Measurements from ENCODE around the gene OCA2.
"Not testable (repeated sequence)": the region's sequence is repeated elsewhere in the genome, so short reads cannot be mapped to it uniquely, and the experiment has no call there.

Gene OCA2

GRCh38 chr15:28098766-28099554 is at the start of gene OCA2:
TSS of gene OCA2 (minus strand) at chr15:28099315. CDS start at chr15:28081874, 17,441 bp downstream.
- DNase-seq = no peak

DNA sequence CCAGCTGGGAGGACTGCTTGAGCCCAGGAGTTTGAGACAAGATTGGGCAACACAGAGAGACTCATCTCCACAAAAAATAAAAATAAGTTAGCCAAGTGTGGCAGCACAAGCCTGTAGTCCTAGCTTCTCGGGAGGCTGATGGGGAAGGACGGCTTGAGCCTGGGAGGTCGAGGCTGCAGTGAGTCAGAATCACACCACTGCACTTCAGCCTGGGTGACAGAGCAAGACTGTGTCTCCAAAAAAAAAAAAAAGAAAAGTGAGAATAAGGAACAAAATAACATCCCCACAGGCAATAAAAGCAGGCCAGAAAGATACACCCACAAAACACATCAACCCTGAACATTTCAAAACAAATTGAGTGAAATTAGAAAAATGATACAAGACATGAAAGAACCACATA is 48.7 kb upstream of the OCA2 start:
- DNase-seq = no peak

- DNase-seq = not testable (repeated sequence)
Measured at GRCh38 chr15:28145419-28145818, 46.3 kb upstream of the OCA2 start.

DNA sequence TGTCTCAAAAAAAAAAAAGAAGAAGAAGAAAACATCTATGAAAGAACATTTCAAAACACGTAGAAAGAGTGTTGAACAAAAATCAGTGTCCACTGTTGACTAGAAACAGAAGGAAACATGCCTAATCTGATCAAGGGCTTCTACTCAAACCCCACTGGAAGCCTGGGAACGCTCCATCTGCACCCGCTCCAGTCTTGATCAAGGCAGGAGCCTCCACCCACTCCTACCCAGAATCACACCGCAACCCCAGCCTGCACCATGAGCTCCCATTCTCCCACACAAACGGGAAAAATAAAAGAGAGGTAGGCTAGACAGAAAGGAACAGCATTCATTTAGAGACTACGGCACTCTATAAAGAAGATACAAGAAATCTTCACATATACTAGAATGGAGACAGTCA is 40.9 kb upstream of the OCA2 start:
- DNase-seq = no peak

GRCh38 chr15:28137408-28138039 is 38.4 kb upstream of the OCA2 start:
- not testable (repeated sequence) for DNase-seq

GRCh38 chr15:28136236-28136904 is 37.3 kb upstream of the OCA2 start:
- not testable (repeated sequence) for DNase-seq

- DNase-seq = no peak
Measured at GRCh38 chr15:28133281-28133680, 34.2 kb upstream of the OCA2 start.

DNA sequence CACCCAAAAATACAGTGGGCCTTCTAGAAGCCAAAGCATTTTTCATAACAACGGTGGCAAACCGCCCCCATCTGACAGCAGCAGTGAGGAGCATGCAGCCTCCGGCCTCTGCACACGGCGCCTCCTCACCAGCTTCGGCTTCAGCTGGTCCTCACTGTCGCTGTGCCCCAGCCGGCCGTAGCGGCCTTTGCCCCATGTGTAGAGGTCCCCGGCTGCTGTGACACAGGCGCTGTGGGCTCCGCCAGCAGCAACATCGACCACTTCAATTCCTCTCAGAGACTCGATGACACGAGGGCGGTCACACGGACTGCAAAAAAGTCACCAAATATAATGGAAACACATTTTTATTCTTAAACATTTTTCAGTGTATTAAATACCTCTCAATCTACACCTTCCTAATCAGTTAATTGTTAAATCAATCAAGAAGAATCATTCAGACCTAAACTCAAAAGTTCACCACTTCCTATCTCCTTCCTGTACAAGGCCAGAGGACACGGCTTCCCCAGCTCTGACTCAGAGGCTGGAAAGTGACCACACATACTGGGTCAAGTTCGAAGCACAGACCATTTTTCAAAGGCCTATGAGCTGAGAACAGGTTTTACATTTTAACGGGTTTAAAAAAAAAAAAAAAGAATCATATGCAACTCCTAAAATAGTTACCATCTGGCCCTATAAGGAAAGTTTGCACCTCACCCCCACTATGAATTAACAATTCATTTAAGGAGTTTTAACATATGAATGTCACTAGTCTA is 33.6 kb upstream of the OCA2 start:
- no peak for DNase-seq

GRCh38 chr15:28131946-28132345 is 32.8 kb upstream of the OCA2 start:
- DNase-seq = no peak

DNA sequence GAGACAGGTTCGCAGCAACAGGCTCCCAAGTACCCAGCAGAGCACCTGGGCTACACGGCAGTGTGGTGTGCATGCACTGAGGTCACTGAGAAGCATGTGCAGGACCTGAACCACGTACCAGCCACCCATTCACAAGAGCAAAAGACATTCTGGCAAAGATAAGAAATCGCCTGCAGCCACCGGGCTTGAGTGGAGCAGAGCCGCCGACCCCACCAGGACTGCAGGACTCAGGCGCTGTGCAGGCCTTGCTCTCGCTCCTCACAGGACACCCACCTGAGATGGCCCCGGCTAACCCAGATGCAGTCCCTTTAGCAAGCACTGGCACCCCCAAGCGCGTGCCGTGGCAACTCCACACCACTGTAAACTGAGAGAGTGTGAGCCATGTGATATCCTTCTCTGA is 32.3 kb upstream of the OCA2 start:
- no peak for DNase-seq

DNA sequence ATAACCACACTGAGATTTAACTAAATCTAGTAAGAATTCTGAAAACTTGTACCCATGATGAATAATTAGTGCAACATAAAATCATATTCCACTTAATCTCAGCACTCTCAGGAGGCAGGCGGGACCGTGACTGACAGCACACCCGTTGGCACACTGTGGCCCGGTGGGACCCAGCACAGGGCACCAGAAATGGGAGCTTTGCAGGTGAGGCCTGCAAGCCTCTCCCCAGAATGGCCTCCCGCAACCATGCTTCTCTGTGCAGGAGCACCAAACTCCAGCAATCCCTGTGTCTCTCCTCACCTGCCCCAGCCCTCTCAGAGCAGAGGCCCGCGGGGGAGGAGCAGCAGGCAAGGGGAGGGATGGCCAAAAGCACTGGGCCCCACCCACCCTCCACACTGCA is 31.5 kb upstream of the OCA2 start:
- DNase-seq = no peak

DNA sequence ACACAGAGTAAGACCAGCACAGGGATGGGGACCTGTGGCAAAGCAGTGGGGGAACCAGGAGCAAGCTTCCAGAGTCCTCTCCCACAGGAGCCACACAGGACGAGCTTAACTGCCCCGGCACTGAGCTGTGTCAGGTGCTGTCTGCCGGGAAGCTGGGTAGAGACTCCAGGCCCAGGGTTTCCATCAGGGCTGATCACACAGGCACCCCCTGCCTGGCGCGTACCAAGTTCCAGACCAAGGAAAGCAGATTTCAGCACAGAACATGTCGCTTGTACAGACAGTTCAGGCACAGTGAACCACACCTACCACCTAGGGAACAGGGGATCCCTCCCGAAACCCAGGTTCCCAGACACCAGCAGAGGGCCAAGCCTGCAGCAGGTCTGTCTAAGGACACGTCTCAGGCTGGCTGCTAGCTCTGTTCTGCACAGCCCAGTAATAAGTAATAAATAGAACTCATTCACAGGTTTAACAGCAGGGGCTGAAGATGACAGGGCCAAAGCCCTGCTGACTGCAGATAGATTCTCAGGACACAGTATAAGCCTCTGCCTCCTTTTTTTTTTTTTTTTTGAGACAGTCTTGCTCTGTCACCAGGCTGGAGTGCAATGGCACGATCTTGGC is 30.2 kb upstream of the OCA2 start:
- DNase-seq = no peak

GRCh38 chr15:28128031-28128430 is 28.9 kb upstream of the OCA2 start:
- DNase-seq = no peak

- DNase-seq = no peak
Measured at GRCh38 chr15:28127036-28127435, 27.9 kb upstream of the OCA2 start.

DNA sequence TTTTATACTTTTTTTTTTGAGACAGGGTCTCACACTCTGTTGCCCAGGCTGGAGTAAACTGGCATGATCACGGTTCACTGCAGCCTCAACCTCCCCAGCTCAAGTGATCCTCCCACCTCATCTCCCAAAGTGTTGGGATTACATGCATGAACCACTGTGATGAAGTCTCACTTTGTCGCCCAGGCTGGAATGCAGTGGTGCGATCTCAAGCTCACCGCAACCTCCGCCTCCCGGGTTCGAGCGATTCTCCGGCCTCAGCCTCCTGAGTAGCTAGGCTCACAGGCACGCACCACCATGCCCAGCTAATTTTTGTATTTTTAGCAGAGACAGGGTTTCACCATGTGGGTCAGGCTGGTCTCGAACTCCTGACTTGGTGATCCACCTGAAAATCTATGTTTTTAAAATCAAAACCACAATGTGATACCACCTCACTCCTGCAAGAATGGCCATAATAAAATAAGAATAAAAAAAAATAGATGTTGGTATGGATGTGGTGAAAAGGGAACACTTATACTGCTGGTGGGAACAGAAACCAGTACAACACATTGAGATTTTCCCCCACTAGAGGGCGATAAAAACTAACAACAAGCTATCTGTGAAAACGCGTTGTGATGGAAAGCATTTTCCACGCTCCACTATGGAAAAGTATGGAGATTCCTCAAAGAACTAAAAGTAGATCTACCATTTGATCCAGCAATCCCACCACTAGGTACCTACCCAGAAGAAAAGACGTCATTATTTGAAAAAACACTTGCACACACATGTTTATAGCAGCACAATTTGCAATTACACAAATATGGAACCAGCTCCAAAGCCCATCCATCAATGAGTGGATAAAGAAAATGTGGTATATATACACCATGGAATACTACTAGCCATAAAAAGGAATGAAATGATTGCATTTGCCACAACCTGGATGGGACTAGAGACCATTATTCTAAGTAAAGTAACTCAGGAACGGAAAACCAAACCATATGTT is 26.8 kb upstream of the OCA2 start:
- DNase-seq = no peak

GRCh38 chr15:28124841-28125240 is 25.7 kb upstream of the OCA2 start:
- no peak for DNase-seq

GRCh38 chr15:28123408-28124023 is 24.4 kb upstream of the OCA2 start:
- DNase-seq = peak; percentile 8

GRCh38 chr15:28122038-28122949 is 23.2 kb upstream of the OCA2 start:
- no peak for DNase-seq

DNA sequence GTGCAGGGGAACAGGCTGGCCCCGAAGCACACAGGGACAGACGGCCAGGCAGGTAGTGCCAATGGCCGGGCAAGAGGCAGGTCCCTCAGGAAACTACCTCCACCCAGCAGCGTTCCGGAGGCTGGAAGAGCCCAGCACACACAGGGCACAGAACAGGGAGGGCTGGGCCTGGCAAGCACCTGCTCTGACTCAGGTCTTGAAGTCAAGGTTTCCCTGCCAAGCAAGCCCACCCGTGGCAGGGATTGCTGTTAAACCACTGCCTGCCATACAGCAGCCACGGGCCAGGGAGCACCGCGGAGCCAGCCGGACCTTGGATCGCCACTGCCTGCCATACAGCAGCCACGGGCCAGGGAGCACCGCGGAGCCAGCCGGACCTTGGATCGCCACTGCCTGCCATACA is 22.5 kb upstream of the OCA2 start:
- not testable (repeated sequence) for DNase-seq

- DNase-seq = no peak
Measured at GRCh38 chr15:28120359-28120640, 21.2 kb upstream of the OCA2 start.
